ENCODE results near the gene HOXB7.

HOXB7 gene

DNA sequence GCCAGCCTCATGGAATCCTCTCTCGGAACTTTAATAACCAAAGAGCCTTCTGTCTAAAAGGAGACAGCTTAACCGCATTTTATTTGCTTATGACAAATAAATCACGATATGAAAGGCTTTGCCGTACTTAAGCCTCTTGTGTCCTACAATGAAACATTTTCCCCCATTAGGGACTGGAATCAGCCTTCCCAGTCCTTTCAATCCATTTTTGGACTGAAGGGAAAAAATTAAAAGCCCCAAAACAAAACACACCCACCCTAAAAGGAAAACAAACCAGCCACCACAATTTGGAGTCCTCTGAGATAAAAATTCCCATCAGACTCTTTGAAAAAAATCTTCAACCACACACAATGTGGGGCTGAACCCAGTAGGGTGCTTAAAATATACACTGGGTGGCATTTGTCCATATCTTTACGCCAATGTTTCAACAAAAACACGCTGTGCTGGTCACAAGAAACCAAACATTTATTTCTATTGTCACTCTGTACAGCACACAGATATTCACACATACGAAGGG is 35.7 kb downstream of the HOXB7 start:
- H3K27ac Mint-ChIP-seq = no peak overlapping the region
- peaks cover 20 to 35% of the 10 kb centered on the region in 2 donors for H3K4me1 Mint-ChIP-seq
- H3K9me3 Mint-ChIP-seq = no peaks in the 10 kb centered on the region
- DNase-seq (no peak), ATAC-seq (replicated peaks) (no peak)
- H3K4me3 Mint-ChIP-seq = no peak overlapping the region
- peaks cover 50 to 74% of the 10 kb centered on the region in 2 donors for H3K27me3 Mint-ChIP-seq
- peaks cover 0 to 3% of the 10 kb centered on the region in 2 donors for H3K36me3 Mint-ChIP-seq

DNA sequence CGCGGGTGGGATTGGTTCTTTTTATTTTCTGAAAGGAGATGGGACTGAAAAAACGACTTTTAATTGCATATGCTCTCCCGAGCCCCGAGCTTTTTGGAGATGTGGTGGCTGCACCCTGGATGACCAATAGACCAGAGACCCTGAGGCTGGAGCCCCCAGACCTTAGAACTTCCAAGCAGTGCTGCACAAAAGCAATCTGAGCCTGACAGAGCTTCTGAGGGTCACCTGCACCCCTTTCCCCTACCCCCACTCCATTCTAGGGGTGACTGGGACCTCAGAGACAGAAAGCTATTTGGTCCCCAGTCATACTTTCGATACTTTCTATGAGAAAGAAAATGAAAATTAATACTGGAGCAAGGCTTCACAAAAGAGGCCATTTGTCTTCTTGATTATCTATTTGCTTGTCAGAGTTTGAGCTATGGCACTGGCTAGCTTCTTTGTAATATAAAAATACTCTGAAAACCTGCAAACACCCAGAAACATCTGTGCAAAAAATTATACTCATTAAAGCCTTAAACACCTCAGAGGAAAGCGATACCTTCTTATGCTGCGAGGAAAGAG is 36.2 kb downstream of the HOXB7 start:
- Mint-ChIP-seq H3K27ac (no peak overlapping the region), H3K36me3 (peaks cover 0 to 3% of the 10 kb centered on the region in 2 donors), H3K4me3 (no peak overlapping the region), H3K9me3 (no peaks in the 10 kb centered on the region), H3K27me3 (peaks cover 45 to 68% of the 10 kb centered on the region in 2 donors), H3K4me1 (peaks cover 17 to 29% of the 10 kb centered on the region in 2 donors)
- DNase-seq = no peak
- no peak for ATAC-seq (replicated peaks)

DNA sequence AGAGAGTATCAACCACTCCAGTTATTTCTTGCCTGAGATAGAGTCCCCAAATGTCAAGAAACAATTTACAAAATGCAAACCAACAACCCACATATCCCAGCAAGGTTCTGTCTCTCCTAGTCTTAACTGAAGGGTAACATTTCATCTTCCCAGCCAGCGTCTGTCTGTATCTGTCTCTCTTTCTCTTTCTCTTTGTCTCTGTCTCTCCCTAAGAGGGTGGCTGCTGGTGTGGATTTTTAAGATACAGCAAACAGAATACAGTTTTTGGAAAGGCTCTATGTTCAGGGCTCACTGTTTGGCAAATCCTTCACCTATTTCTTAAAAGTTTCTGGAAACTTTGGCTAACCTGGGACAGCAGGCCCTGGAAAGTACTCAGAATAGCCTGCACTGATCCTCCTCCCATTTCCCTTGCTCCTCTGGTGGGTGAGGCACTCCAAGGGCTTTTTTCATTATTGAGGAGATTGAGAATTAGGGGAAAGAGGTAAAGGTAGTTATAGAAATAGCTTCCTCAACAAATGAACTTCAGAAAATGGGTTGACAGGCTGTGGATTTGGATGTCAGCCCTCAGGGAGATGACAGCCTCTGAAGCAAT is 38.9 kb downstream of the HOXB7 start:
- H3K27me3 Mint-ChIP-seq = peaks cover 39 to 46% of the 10 kb centered on the region in 2 donors
- H3K4me1 Mint-ChIP-seq = peaks cover 7 to 16% of the 10 kb centered on the region in 2 donors
- no peak for ATAC-seq (replicated peaks)
- DNase-seq = no peak
- H3K36me3 Mint-ChIP-seq = no peaks in the 10 kb centered on the region
- H3K9me3 Mint-ChIP-seq = no peaks in the 10 kb centered on the region
- no peak overlapping the region for H3K4me3 Mint-ChIP-seq
- H3K27ac Mint-ChIP-seq = no peak overlapping the region

DNA sequence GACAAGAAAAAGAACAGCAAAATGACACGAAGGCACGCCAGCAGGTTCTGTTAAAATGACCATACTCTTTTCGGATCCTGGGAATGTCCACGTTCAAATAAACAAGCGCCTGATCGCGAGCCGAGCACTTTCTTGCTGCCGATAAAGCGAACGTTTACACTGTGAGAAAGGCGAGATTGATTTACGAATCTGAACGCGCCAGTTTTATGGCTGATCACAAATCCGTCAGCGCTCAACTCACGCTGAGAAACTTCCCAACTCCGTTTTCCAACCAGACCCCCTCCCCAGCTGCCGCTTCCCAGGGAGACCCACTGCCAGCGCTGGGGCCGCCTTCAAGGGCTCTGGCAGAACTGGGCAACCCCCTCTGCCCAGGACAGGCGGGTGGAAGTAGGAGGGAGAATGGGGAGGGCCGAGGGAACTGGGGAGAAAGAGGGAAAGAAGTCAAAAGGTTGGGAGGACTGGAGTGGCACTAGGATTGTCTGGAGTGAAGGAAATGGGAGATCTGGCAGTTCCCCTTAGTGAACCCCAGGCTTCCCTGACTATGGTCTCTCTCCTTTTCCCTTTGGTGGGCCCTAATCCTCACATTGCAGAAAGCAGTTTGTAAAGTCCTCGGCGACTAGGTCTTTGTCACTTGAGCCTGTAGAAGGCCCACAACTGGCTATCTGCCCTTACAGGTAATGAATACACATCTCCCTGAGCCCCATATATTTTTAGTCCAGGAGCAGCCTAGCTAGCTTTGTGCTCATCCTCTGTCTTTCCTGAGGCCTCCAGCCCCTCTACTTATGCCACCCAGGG is 39.6 kb downstream of the HOXB7 start:
- no peak overlapping the region for H3K4me3 Mint-ChIP-seq
- no peaks in the 10 kb centered on the region for H3K36me3 Mint-ChIP-seq
- ATAC-seq (replicated peaks) = no peak
- no peak overlapping the region for H3K27ac Mint-ChIP-seq
- H3K4me1 Mint-ChIP-seq = peaks cover 6 to 12% of the 10 kb centered on the region in 2 donors
- DNase-seq = no peak
- peaks cover 36 to 42% of the 10 kb centered on the region in 2 donors for H3K27me3 Mint-ChIP-seq
- no peaks in the 10 kb centered on the region for H3K9me3 Mint-ChIP-seq

DNA sequence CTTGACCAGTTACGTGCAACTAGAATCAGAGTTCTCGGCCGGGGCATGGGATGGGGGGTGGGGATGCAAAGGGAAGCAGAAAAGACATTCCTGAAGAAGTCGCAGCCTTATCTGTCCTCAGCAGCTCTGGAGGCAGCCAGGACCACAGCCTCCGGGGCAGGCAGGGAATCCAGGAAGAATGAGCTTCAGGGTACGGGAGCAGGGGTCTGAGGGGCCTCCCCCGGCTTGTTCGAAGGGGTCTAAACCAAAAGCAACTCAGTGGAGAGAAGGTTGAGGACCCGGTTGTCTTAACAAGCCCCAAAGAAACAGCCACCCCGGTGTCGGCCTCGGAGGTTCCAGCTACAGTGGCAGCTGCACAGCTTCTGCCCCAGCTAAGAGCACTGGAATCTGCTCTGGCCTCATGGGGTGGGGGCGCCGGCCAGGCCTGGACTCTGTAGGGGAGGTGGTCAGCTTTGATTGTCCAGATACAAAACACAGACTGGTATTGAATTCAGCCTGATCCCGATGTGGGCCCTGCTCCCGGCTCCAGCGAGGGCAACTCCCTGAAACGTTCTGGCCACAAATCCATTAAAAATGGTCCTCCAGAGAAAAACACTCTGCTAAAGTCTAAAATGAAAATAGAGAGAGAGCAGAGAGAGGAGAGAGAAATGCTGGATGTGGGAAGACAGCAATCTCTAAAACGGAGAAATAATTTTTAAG is 40.3 kb downstream of the HOXB7 start:
- peaks cover 4 to 6% of the 10 kb centered on the region in 2 donors for H3K4me1 Mint-ChIP-seq
- no peaks in the 10 kb centered on the region for H3K9me3 Mint-ChIP-seq
- ATAC-seq (replicated peaks) = no peak
- no peak overlapping the region for H3K27ac Mint-ChIP-seq
- H3K4me3 Mint-ChIP-seq = no peak overlapping the region
- no peak for DNase-seq
- H3K27me3 Mint-ChIP-seq = peaks cover 31 to 35% of the 10 kb centered on the region in 2 donors
- H3K36me3 Mint-ChIP-seq = no peaks in the 10 kb centered on the region

DNA sequence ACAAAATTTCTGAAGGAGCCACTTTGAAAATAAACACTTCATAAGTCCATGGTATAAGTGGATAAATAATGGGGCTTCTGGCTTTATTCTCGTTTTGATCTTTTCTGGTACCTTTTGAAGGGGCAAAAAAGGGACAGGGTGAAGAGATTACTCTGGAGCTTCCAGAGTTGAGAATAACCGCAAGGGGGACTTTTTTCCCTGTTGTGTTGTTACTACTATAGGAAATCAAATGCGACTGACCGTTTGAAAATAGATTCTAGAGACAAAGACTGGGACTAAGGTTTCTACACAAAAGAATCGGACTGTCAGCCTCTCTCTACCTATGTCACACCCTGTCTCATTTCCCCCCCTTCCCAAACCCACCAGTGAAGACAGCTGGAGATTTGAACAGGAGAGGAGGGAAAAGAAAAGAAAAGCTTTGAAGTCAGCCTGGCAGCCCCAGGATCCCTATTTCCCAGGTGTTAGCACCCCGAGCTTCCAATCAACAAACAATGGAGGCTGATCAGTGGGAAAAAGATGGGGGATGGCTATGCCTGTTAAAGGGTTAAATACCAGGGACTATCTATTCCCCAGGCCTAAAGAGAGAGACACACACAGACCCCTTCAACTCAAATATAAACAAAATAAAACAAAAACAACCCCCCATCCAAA is 41.0 kb downstream of the HOXB7 start:
- Mint-ChIP-seq H3K9me3 (no peaks in the 10 kb centered on the region), H3K4me3 (no peak overlapping the region), H3K4me1 (peaks cover 4 to 8% of the 10 kb centered on the region in 2 donors), H3K27me3 (peaks cover 33 to 35% of the 10 kb centered on the region in 2 donors), H3K27ac (no peak overlapping the region), H3K36me3 (no peaks in the 10 kb centered on the region)
- no peak for ATAC-seq (replicated peaks)
- DNase-seq = no peak

DNA sequence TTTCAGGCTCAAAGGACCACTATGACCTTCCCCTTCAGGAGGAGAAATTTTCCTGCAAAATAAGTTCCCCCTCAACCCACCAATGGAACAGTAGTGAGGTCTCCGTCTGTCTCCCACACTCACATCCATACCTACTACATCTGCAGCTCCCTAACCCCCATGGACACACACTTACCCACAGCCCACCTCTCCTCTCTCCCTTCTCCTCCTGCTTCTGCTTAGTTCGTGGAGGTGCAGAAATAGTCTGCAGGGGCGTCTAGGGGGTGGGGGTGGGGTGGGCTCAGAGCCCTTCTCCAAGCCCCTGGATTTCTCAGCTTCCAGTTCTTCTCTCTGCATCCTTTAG is 41.6 kb downstream of the HOXB7 start:
- H3K27ac Mint-ChIP-seq = no peak overlapping the region
- no peaks in the 10 kb centered on the region for H3K36me3 Mint-ChIP-seq
- H3K9me3 Mint-ChIP-seq = no peaks in the 10 kb centered on the region
- ATAC-seq (replicated peaks) (no peak), DNase-seq (no peak)
- no peak overlapping the region for H3K4me3 Mint-ChIP-seq
- H3K4me1 Mint-ChIP-seq = peaks cover 5 to 12% of the 10 kb centered on the region in 2 donors
- H3K27me3 Mint-ChIP-seq = peaks cover 30 to 35% of the 10 kb centered on the region in 2 donors

DNA sequence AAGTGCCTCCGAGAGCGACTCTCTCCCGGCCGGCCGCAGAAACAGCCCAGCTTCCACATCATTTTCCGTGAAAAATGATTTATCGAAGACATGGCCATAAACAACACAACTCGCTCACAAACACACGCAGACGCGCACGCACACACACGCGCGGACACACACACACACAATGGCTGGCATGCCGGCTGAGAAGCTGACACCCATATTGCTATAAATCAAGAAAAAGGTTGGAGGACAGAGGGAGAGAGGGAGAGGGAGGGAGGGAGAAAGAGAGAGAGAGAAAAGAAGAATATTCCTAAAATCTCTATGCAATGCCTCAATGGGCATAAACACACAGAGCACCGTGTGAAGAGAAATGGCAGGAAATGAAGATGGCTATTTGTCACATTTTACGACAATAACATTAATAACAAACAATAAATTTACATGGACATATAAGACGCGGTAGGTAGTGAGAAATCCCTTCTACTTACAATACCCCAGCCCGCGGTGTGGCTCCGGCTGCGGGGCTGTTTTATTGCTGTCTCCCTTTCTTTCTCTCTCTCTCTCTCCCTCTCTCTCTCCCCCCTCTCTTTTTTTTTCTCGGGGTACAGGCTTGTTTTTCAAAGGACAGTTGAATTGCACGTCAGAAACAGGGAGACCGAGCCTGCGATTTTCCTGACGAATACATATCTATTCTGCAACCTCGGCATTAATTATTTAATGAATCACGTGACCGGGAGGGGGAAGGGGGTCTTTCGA is 42.1 kb downstream of the HOXB7 start:
- H3K4me3 Mint-ChIP-seq = peak overlapping the region; percentile 8 to 53
- no peak for DNase-seq
- H3K4me1 Mint-ChIP-seq = peaks cover 5 to 12% of the 10 kb centered on the region in 2 donors
- no peaks in the 10 kb centered on the region for H3K36me3 Mint-ChIP-seq
- H3K9me3 Mint-ChIP-seq = no peaks in the 10 kb centered on the region
- no peak for ATAC-seq (replicated peaks)
- H3K27me3 Mint-ChIP-seq = peaks cover 31 to 36% of the 10 kb centered on the region in 2 donors
- H3K27ac Mint-ChIP-seq = no peak overlapping the region

DNA sequence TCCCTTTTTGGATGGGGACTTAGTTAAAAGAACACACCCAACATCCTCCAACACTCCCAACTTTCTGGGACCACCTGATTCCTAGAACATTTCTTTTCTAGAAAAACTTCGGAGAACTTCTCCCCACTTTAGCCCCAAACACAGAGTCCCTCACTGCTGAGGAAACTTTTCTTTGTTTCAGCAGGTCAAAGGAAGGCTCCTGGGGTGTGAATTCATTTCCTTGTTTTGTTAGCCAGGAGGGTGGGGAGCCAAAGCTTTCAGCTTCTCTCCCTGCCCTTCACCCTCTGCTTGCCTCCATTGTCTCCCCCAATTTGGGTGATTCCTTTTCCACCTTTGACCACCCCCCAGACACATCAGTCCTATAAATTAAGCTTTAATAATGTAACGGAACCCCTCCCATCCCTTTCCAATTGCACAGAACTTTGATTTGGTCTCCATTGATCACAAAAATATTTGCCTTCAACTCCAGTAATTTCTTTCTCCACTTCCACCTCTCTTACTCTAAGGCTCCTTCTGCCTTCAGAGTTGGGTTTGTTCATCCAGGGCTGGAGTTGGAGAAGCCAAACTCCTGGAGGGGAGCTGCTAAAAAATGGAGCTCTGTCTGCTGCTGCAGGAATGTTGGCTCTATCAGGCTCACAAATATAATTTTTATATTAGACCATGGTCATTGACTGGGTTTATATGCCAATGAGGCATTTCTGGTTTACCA is 43.0 kb downstream of the HOXB7 start:
- no peak overlapping the region for H3K4me3 Mint-ChIP-seq
- DNase-seq (no peak), ATAC-seq (replicated peaks) (no peak)
- no peaks in the 10 kb centered on the region for H3K9me3 Mint-ChIP-seq
- H3K27ac Mint-ChIP-seq = no peak overlapping the region
- no peaks in the 10 kb centered on the region for H3K36me3 Mint-ChIP-seq
- H3K4me1 Mint-ChIP-seq = peaks cover 5 to 12% of the 10 kb centered on the region in 2 donors
- H3K27me3 Mint-ChIP-seq = peaks cover 31 to 39% of the 10 kb centered on the region in 2 donors

DNA sequence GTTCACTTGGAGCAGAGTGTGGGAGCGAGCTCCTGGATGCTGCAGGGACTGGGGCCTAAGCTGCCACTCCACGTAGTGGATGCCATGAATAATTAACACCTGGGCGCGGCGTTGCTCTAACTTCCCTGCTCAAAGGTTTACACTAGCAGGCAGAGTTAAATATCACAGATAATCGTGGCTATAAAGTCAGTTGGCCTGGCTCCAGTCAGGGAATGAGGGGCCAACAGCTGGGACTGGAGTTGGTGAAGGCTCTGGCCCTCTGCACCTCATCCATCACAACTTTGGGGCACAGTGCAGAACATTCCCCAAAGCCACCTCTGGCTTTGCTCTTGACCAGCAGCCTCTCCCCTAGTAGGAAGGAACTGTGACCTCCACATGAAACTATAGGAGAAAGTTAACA is 43.6 kb downstream of the HOXB7 start:
- ATAC-seq (replicated peaks) = no peak
- Mint-ChIP-seq H3K9me3 (no peaks in the 10 kb centered on the region), H3K27ac (no peak overlapping the region), H3K27me3 (peaks cover 31 to 44% of the 10 kb centered on the region in 2 donors), H3K4me1 (peaks cover 5 to 12% of the 10 kb centered on the region in 2 donors), H3K36me3 (no peaks in the 10 kb centered on the region), H3K4me3 (no peak overlapping the region)
- DNase-seq = no peak

DNA sequence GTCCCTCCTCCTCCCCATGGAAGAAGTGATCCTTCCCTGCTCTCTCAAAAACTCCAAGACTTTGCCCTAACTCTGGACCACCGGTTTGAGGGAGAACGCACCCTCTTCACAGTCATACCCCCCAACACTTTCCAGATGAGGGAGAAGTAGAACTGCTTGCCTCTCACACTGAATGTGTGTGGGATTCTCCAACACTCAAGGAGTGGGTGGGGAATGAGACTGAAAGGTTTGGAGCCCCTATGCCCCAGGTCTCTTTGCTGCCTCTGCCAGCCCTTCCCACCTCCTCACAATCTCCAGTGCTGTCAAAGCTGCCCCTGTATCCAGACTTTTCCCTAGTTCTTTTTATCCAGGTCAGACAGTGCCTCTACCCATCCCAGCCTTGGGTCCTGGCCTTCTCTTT is 44.1 kb downstream of the HOXB7 start:
- no peak for DNase-seq
- ATAC-seq (replicated peaks) = no peak
- H3K27ac Mint-ChIP-seq = no peak overlapping the region
- H3K4me1 Mint-ChIP-seq = peaks cover 5 to 12% of the 10 kb centered on the region in 2 donors
- peaks cover 31 to 41% of the 10 kb centered on the region in 2 donors for H3K27me3 Mint-ChIP-seq
- H3K4me3 Mint-ChIP-seq = no peak overlapping the region
- H3K36me3 Mint-ChIP-seq = no peaks in the 10 kb centered on the region
- H3K9me3 Mint-ChIP-seq = no peaks in the 10 kb centered on the region

DNA sequence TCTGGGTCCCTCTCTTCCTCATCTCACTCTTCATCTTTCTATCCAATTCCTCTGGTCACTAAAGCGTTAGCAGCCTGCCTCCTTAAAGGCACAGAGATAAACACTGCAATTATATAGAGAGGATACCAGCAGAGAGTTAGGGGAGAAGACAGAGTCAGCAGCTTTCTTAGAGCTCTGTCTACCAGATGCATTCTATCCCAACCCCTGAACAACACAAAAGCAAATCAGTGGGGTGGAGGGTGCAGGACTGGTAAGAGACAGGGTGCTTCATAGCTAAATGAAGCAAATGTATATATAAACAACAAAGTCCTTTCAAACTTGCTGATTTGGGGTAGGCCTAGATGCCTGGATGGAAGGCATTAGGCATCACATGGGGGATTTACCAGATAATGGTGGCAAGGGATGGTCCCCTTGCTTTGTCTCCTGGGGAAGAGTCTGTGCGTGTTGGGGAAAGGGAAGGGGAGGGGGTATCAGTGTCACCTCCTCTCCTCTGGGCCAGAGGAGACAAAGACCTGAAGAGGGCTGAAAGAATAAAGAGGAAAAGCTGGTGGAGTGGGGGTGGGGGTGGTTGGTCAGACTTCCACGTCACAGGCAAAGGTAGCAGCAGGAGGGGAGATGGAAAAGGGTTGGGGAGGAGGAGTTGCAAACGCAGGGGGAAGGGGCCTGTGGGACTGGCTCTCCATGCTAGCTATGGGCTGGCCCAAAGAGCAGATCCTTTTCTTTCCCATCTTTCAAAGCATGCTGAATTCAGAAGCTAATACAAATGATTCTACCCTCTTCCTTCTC is 44.7 kb downstream of the HOXB7 start:
- Mint-ChIP-seq H3K27ac (no peak overlapping the region), H3K36me3 (no peaks in the 10 kb centered on the region), H3K27me3 (peaks cover 31 to 41% of the 10 kb centered on the region in 2 donors), H3K4me3 (no peak overlapping the region), H3K4me1 (peaks cover 5 to 12% of the 10 kb centered on the region in 2 donors), H3K9me3 (no peaks in the 10 kb centered on the region)
- ATAC-seq (replicated peaks) (no peak), DNase-seq (no peak)

Data from stimulated activated naive B cell treated with anti-CD40 and anti-IgM and Interleukin-4, amounts not matched to agents 10 μg/mL and 1 μg/mL and 100 μg/mL, for 72 hours (primary cell).